Naive B cell (primary cell): ENCODE results near the gene ITPRIPL1. TPM values are rescaled to one million over a fixed set of nuclear protein-coding genes. Genes with fewer than 3 reads are reported as not detected.

Experiments used
- ATAC-seq, 2 donors: fragments of 150-1000 bp; cut with Tn5 transposase; 2 replicates each; pipeline ENCODE4 v1.10.0; 2021; ENCODE audit warnings: low read depth in 2 of 2, mild to moderate bottlenecking in 2 of 2, moderate library complexity in 2 of 2
- DNase-seq: peaks from one replicate; pipeline ENCODE4 v3.0.0; 2022
- H3K27ac Mint-ChIP-seq, 6 donors: one replicate each; pipeline ENCODE4 v1.8.0; 2020 to 2022; ENCODE audit warnings: mild to moderate bottlenecking in 6 of 6, mixed read lengths in 6 of 6, moderate library complexity in 5 of 6, inconsistent platforms in 2 of 6
- H3K27me3 Mint-ChIP-seq, 3 donors: one replicate each; pipeline ENCODE4 v1.8.0; 2021 to 2022; ENCODE audit warnings: mixed read lengths in 3 of 3, mild to moderate bottlenecking in 1 of 3
- H3K36me3 Mint-ChIP-seq, 2 donors: one replicate each; pipeline ENCODE4 v1.8.0; 2020 to 2022; ENCODE audit warnings: mixed read lengths in 2 of 2, inconsistent platforms in 1 of 2, mild to moderate bottlenecking in 1 of 2
- H3K4me1 Mint-ChIP-seq, 3 donors: one replicate each; pipeline ENCODE4 v1.8.0; 2020 to 2022; ENCODE audit warnings: mixed read lengths in 3 of 3, inconsistent platforms in 1 of 3, mild to moderate bottlenecking in 1 of 3, moderate library complexity in 1 of 3
- H3K4me3 Mint-ChIP-seq, 8 donors: one replicate each; pipeline ENCODE4 v1.8.0; 2020 to 2022; ENCODE audit warnings: mild to moderate bottlenecking in 8 of 8, mixed read lengths in 8 of 8, moderate library complexity in 8 of 8, inconsistent platforms in 2 of 8
- H3K9me3 Mint-ChIP-seq, 7 donors: one replicate each; pipeline ENCODE4 v1.8.0; 2020 to 2022; ENCODE audit warnings: mixed read lengths in 7 of 7, mild to moderate bottlenecking in 5 of 7, inconsistent platforms in 2 of 7, moderate library complexity in 1 of 7
- polyA plus RNA-seq, 6 donors: library from polyadenylated mRNA; unstranded; fragments of 300-500 nt; fragmentation: Illumina TruSeq; gene quantifications; one replicate each; pipeline ENCODE4 v1.2.3, GENCODE V29; 2021; ENCODE audit warnings: low read depth in 6 of 6

ITPRIPL1 gene
- polyA plus RNA-seq, 6 donors from 2014 or later: 0.78 to 3.9 (median 1.5) TPM

- no peak overlapping the region for H3K27ac Mint-ChIP-seq
- no peaks in the 10 kb centered on the region for H3K27me3 Mint-ChIP-seq
- no peak for ATAC-seq
- no peaks in the 10 kb centered on the region for H3K9me3 Mint-ChIP-seq
- H3K36me3 Mint-ChIP-seq: peaks cover 0 to 6% of the 10 kb centered on the region in 2 donors
- peaks cover 21 to 37% (median 29%) of the 10 kb centered on the region in 3 donors for H3K4me1 Mint-ChIP-seq
- H3K4me3 Mint-ChIP-seq: peak overlapping the region in 2 of 8 donors; percentile 59 to 63
- DNase-seq: no peak
Observed at GRCh38 chr2:96308248-96308647, 16.9 kb upstream of the ITPRIPL1 start.

- Mint-ChIP-seq H3K27me3 (no peaks in the 10 kb centered on the region), H3K9me3 (no peaks in the 10 kb centered on the region), H3K36me3 (no peaks in the 10 kb centered on the region), H3K4me1 (peaks cover 15 to 33% (median 20%) of the 10 kb centered on the region in 3 donors), H3K27ac (no peak overlapping the region), H3K4me3 (no peak overlapping the region)
- DNase-seq (no peak), ATAC-seq (no peak)
Observed at GRCh38 chr2:96315005-96315399, 10.1 kb upstream of the ITPRIPL1 start.

DNA sequence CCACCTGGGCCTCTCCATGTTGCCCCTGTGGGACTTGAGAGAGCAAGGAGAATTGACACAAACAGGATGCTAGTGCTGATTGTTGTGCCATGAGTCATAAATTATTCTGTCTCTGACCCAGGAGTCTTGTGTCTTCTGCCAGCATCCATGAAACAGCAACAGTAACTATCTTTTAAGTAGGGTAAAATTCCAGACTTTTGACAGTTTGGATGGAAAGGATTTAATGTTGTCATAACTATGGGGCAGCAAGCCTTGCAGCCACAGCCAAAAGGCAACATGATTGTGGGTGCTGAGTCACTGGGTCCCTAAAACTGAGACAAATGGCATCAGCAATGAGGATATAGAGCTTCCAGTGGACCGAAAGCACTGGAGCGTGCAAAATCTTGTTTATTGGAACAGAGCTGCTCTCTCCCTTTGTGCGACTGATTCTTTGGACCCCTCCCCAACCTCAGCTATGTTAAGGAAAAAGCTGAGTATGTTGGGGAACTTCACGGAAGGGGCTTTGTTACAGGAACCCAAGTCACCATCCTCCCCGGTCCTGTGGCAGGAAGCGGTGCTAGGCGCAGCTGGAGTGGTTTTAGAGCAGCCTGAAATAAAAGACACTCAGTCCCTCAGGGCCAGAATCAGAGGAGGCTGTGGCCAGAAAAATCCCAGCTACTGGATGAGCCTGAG, 9.6 kb upstream of the ITPRIPL1 start:
- ATAC-seq: no peak
- peak overlapping the region in 3 of 6 donors; percentile 33 to 81 (median 49) for H3K27ac Mint-ChIP-seq
- no peaks in the 10 kb centered on the region for H3K36me3 Mint-ChIP-seq
- H3K27me3 Mint-ChIP-seq: no peaks in the 10 kb centered on the region
- peaks cover 16 to 38% (median 21%) of the 10 kb centered on the region in 3 donors for H3K4me1 Mint-ChIP-seq
- peak overlapping the region in 3 of 8 donors; percentile 3 to 36 (median 23) for H3K4me3 Mint-ChIP-seq
- H3K9me3 Mint-ChIP-seq: no peaks in the 10 kb centered on the region
- DNase-seq: no peak

GRCh38 chr2:96316999-96317398, 8.1 kb upstream of the ITPRIPL1 start:
- Mint-ChIP-seq H3K9me3 (no peaks in the 10 kb centered on the region), H3K36me3 (no peaks in the 10 kb centered on the region), H3K4me3 (peak overlapping the region in 2 of 8 donors; percentile 37 to 73), H3K4me1 (peaks cover 22 to 48% (median 32%) of the 10 kb centered on the region in 3 donors), H3K27me3 (no peaks in the 10 kb centered on the region), H3K27ac (no peak overlapping the region)
- ATAC-seq: no peak
- no peak for DNase-seq

- ATAC-seq (no peak), DNase-seq (no peak)
- Mint-ChIP-seq H3K27ac (peak overlapping the region in 1 of 6 donors; percentile 43), H3K9me3 (no peaks in the 10 kb centered on the region), H3K4me1 (peaks cover 24 to 54% (median 34%) of the 10 kb centered on the region in 3 donors), H3K4me3 (no peak overlapping the region), H3K27me3 (no peaks in the 10 kb centered on the region), H3K36me3 (no peaks in the 10 kb centered on the region)
Observed at GRCh38 chr2:96317584-96317997, 7.5 kb upstream of the ITPRIPL1 start.

GRCh38 chr2:96318723-96319122, 6.4 kb upstream of the ITPRIPL1 start:
- Mint-ChIP-seq H3K4me3 (peak overlapping the region in 2 of 8 donors; percentile 2 to 9), H3K4me1 (peaks cover 30 to 60% (median 34%) of the 10 kb centered on the region in 3 donors), H3K9me3 (no peaks in the 10 kb centered on the region), H3K27me3 (no peaks in the 10 kb centered on the region), H3K27ac (peak overlapping the region in 5 of 6 donors; percentile 3 to 86 (median 34)), H3K36me3 (no peaks in the 10 kb centered on the region)
- DNase-seq (no peak), ATAC-seq (no peak)

DNA sequence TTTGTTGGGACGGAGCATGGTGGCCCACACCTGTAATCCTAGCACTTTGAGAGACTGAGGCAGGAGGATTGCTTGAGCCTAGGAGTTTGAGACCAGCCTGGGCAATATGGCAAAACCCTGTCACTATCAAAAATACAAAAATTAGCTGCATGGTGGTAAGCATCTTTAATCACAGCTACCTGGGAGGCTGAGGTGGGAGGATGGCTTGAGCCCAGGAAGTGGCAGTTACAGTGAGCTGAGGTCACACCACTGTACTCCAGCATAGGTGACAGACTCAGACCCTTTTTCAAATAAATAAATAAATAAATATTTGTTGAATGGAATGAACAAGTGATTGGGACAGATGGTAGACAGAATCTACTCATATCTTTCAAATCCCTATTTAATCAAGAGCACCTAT, 5.7 kb upstream of the ITPRIPL1 start:
- Mint-ChIP-seq H3K4me3 (peak overlapping the region in 1 of 8 donors; percentile 2), H3K9me3 (no peaks in the 10 kb centered on the region), H3K27ac (peak overlapping the region in 5 of 6 donors; percentile 12 to 86 (median 34)), H3K4me1 (peaks cover 30 to 60% (median 34%) of the 10 kb centered on the region in 3 donors), H3K27me3 (no peaks in the 10 kb centered on the region), H3K36me3 (no peaks in the 10 kb centered on the region)
- ATAC-seq (no peak), DNase-seq (no peak)

GRCh38 chr2:96320326-96320725, 4.8 kb upstream of the ITPRIPL1 start:
- Mint-ChIP-seq H3K27me3 (no peaks in the 10 kb centered on the region), H3K36me3 (no peaks in the 10 kb centered on the region), H3K9me3 (no peaks in the 10 kb centered on the region), H3K4me1 (peaks cover 36 to 64% (median 43%) of the 10 kb centered on the region in 3 donors), H3K27ac (peak overlapping the region in 2 of 6 donors; percentile 19 to 73), H3K4me3 (peak overlapping the region; percentile 84 to 96 (median 92))
- ATAC-seq: no peak
- DNase-seq: no peak

GRCh38 chr2:96320728-96321622, 4.1 kb upstream of the ITPRIPL1 start:
- DNase-seq: peak; percentile 29
- peaks cover 40 to 64% (median 45%) of the 10 kb centered on the region in 3 donors for H3K4me1 Mint-ChIP-seq
- H3K27me3 Mint-ChIP-seq: no peaks in the 10 kb centered on the region
- peak; percentile 12 to 21 for ATAC-seq
- peak overlapping the region; percentile 84 to 96 (median 92) for H3K4me3 Mint-ChIP-seq
- no peaks in the 10 kb centered on the region for H3K9me3 Mint-ChIP-seq
- H3K36me3 Mint-ChIP-seq: no peaks in the 10 kb centered on the region
- peak overlapping the region; percentile 0 to 94 (median 58) for H3K27ac Mint-ChIP-seq

- H3K27ac Mint-ChIP-seq: no peak overlapping the region
- no peaks in the 10 kb centered on the region for H3K27me3 Mint-ChIP-seq
- H3K4me3 Mint-ChIP-seq: peak overlapping the region in 5 of 8 donors; percentile 15 to 94 (median 82)
- H3K36me3 Mint-ChIP-seq: no peaks in the 10 kb centered on the region
- peaks cover 36 to 58% (median 47%) of the 10 kb centered on the region in 3 donors for H3K4me1 Mint-ChIP-seq
- H3K9me3 Mint-ChIP-seq: no peaks in the 10 kb centered on the region
- DNase-seq (no peak), ATAC-seq (no peak)
Observed at GRCh38 chr2:96323849-96324248, 1.3 kb upstream of the ITPRIPL1 start.

DNA sequence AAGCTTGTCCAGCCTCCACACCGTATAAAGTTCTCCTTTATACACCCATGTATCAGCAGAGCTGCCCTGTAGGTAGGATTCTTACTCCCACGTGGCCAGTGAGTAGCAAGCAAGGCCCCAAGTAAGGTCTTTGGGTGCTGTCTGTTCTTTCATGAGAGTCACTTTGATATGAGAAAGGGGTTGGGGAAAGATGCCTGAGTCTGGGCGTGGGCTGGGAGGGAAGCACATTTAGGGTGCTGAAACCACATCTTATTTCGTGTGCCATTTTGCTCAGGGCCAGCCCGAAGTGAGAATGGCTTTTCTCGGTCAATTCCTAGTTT, 436 bp upstream of the ITPRIPL1 start:
- H3K27ac Mint-ChIP-seq: peak overlapping the region in 4 of 6 donors; percentile 30 to 82 (median 81)
- H3K4me1 Mint-ChIP-seq: peaks cover 29 to 52% (median 42%) of the 10 kb centered on the region in 3 donors
- no peaks in the 10 kb centered on the region for H3K36me3 Mint-ChIP-seq
- no peaks in the 10 kb centered on the region for H3K27me3 Mint-ChIP-seq
- peak overlapping the region; percentile 81 to 94 (median 92) for H3K4me3 Mint-ChIP-seq
- ATAC-seq: no peak
- no peak for DNase-seq
- no peaks in the 10 kb centered on the region for H3K9me3 Mint-ChIP-seq

- peak overlapping the region; percentile 81 to 94 (median 94) for H3K4me3 Mint-ChIP-seq
- H3K9me3 Mint-ChIP-seq: no peaks in the 10 kb centered on the region
- no peaks in the 10 kb centered on the region for H3K36me3 Mint-ChIP-seq
- ATAC-seq: no peak
- no peaks in the 10 kb centered on the region for H3K27me3 Mint-ChIP-seq
- H3K27ac Mint-ChIP-seq: peak overlapping the region in 5 of 6 donors; percentile 40 to 83 (median 76)
- H3K4me1 Mint-ChIP-seq: peaks cover 25 to 40% (median 37%) of the 10 kb centered on the region in 3 donors
- DNase-seq: no peak
Observed at GRCh38 chr2:96325884-96326255, 753 bp downstream of the ITPRIPL1 start.

DNA sequence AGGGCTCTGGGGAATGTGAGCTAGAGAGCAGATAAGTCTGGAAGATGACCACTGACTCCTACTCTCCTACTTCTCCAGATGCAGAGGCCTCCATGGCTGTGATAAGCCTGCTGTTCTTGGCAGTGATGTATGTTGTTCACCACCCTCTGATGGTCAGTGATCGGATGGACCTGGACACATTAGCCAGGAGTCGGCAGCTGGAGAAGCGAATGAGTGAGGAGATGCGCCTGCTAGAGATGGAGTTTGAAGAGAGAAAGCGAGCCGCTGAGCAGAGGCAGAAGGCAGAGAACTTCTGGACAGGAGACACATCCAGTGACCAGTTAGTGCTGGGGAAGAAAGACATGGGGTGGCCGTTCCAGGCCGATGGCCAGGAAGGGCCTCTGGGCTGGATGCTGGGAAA, 1.4 kb downstream of the ITPRIPL1 start:
- peak overlapping the region in 1 of 6 donors; percentile 6 for H3K27ac Mint-ChIP-seq
- no peaks in the 10 kb centered on the region for H3K36me3 Mint-ChIP-seq
- peaks cover 24 to 36% (median 32%) of the 10 kb centered on the region in 3 donors for H3K4me1 Mint-ChIP-seq
- DNase-seq (no peak), ATAC-seq (no peak)
- H3K4me3 Mint-ChIP-seq: peak overlapping the region in 4 of 8 donors; percentile 20 to 81 (median 36)
- H3K27me3 Mint-ChIP-seq: no peaks in the 10 kb centered on the region
- H3K9me3 Mint-ChIP-seq: no peaks in the 10 kb centered on the region
